Inferior parietal cortex (tissue), 1 donor: Measurements from ENCODE around the gene PLCB4.

Source experiments
- DNase-seq: peaks from one replicate; pipeline ENCODE4 v3.0.0-alpha.2; 2016; ENCODE audit errors: extremely low spot score

PLCB4 gene

GRCh38 chr20:9177278-9177677 is 108.4 kb downstream of the PLCB4 start:
- no peak for DNase-seq

GRCh38 chr20:9179193-9179802 is 110.4 kb downstream of the PLCB4 start:
- no peak for DNase-seq

DNA sequence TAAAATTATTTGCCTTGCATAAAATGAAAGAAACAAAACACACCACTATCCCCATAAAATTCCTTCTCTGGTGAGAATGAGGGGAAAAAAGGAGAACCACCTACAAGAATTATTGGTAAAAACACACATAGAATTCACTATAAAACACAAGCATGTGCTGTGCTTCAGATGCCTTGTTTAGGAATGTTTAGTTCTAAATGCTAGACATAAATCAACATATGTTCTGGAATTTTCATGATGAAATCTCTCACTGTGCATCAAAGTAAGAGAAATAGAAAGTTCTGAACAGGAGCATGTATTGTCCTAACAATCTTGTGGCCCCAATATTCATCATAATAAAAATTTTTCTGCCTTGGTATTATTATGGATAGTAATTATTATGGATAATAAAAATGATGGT is 111.0 kb downstream of the PLCB4 start:
- DNase-seq = no peak

DNA sequence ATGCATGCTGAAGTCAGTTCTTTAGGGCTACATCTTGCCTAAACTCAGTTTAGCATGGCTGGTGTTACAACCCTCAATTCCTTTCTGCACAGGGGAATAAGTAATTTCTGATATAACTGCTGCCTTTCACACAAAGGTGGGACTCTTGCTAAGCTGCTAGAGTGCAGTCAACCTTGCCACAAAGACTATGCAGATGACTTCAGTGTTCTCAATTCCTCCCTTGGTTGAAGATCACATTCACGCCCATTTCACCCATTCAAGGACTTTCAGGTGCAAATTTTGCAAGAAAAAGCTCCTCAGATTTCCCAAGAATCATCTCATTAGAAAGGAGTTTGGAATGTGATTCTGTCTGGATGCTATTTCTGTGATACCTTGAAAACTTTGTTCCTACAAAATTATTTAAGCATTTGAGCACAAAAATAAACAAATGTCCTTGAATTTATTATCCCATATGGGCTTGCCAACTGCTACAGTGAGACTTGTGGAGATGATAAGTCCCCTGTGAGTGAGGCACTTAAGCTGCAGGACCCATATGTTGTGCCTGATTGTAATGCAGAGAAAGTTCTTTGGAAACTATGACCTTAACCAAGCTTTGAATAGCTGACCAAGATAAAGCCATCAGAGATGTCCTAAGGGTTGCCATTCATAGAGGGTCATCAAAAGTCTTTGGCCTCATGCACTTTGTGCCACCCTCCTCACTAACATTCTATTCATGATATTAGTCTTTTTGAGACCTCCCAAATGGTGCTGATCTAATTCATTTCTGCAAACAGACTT is 111.8 kb downstream of the PLCB4 start:
- DNase-seq = no peak

GRCh38 chr20:9185511-9185910 is 116.6 kb downstream of the PLCB4 start:
- DNase-seq = no peak

- DNase-seq = no peak
These were observed 117.5 kb downstream of the PLCB4 start for GRCh38 chr20:9186396-9186795.

DNA sequence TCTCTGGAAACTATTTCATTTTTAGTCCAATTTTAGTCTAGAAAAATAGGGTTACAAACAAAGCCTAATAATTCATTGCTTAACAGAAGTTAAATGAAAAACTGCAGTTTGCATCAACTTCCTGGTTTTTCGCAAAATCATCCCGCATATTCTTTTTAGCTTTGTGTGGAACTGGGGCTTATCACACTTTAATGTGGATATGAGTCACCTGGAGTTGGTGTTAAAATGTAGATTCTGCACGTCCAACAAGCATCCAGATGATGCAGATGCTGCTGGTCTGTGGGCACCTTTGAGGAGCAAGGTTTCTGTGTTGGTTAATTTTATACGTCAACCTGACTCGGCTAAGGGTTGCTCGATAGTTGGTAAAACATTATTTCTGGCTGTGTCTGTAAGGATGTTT is 126.1 kb downstream of the PLCB4 start:
- no peak for DNase-seq

DNA sequence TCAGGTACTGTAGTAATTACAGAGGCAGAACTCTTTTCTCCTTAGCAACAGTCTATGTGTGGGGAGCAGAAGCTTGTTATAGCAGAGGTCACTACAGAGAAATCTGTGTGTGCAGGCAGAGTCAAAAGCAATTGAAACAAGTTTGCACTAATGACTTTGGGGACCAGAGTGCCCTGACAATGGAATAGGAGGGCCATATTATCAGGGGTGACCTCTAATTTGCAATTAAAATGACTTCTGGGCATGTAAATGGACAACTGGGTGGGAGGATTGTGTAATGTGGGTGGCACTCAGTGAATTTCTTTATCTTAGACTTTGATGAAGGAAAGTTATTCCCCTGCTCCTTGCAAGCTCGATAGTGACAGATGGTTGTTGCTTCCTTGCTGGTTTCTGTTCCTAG is 127.2 kb downstream of the PLCB4 start:
- no peak for DNase-seq

- no peak for DNase-seq
These were observed 129.6 kb downstream of the PLCB4 start for GRCh38 chr20:9198460-9198859.

DNA sequence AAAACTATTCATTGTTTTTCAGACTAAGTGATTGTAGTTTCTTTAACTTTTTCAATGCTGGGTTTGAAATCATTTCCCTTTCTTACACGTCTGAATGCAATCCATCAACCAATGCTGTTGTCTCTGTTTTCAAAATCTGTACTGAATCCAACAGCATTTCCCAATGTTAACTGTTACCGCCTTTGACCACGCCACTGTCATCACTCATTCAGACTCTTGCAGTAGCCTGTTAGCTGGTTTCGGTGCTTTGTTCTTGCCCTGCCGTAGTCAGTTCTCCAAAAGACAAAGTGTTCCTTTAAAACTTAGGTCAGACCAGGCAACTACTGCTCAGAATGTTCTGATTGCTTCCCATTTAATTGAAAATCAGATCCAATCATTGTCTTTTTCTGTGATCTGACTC is 131.3 kb downstream of the PLCB4 start:
- no peak for DNase-seq

- DNase-seq = no peak
These were observed 131.7 kb downstream of the PLCB4 start for GRCh38 chr20:9200620-9201019.

- DNase-seq = no peak
These were observed 133.7 kb downstream of the PLCB4 start for GRCh38 chr20:9202420-9203080.

- no peak for DNase-seq
These were observed 134.2 kb downstream of the PLCB4 start for GRCh38 chr20:9203081-9203447.

GRCh38 chr20:9204979-9205378 is 136.1 kb downstream of the PLCB4 start:
- no peak for DNase-seq

GRCh38 chr20:9206486-9206885 is 137.6 kb downstream of the PLCB4 start:
- no peak for DNase-seq

DNA sequence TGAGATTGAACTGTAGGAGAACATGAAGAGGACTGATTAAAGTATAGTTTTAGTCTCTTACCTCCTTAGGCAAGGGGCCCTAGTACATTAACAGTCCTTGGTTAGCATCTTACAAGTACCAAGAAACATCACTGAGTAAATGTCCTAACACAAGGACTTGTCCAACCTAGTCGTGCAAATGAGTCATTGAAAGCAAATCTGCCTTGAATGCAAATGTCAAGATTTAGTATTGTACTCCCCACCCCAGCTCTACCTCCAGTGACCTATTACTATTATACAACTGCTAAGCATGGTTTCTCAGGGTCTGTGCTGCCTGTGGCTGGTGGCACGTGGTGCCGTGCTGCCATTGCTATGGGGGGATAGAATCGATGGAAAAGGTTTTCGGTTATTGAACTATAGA is 138.4 kb downstream of the PLCB4 start:
- no peak for DNase-seq

GRCh38 chr20:9210356-9210755 is 141.5 kb downstream of the PLCB4 start:
- DNase-seq = no peak

- DNase-seq = no peak
These were observed 142.3 kb downstream of the PLCB4 start for GRCh38 chr20:9211016-9211760.

DNA sequence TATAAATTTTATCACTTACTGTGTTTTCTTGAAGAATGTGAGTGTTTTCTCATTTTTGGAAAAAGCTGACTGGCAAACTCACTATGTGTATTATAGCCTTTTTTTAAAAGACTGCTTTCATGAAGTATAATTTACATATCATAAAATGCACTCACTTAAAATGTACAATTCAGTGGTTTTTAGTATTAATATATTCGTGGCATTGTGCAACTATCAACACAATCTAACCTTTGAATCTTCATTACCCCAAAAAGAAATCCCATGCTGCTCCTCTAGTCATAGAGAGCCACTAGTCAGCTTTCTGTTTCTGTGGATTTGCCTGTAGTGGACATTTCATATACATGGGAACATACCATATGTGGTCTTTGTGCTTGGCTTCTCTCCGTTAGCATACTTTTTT is 143.8 kb downstream of the PLCB4 start:
- DNase-seq = no peak

DNA sequence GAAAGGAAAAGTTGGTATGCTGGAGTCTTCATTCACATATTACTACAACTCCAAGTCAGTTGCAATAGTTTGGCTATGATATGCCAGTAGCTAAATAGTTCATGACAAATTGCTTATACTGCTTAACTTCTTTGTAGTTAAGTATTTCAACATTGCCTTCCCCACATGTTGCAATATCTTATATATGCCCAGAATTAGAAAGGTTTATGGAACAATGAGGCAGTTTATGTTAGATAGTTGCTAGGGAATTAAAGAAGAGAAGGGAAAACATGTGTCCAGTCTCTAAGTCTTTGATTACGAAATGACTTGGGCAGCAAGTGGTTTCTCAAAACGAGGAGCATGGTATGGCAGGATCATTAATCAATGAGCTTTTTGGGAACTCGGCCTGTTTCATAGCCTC is 145.8 kb downstream of the PLCB4 start:
- DNase-seq = no peak

GRCh38 chr20:9215539-9215938 is 146.7 kb downstream of the PLCB4 start:
- DNase-seq = no peak

- DNase-seq = peak; percentile 47
These were observed 149.7 kb downstream of the PLCB4 start for GRCh38 chr20:9218531-9218961.
